ENCODE data around the gene CD300A.
"Not testable (repeated sequence)": the region's sequence is repeated elsewhere in the genome, so short reads cannot be mapped to it uniquely, and the experiment has no call there.

CD300A gene

GRCh38 chr17:74472890-74473289, 6.5 kb downstream of the CD300A start:
- Mint-ChIP-seq H3K9me3 (peaks cover 21% of the 10 kb centered on the region), H3K36me3 (ENCODE audit: low read depth) (peaks cover 70% of the 10 kb centered on the region), H3K27ac (no peak overlapping the region), H3K4me3 (no peak overlapping the region), H3K4me1 (ENCODE audit: low read depth) (peaks cover 42% of the 10 kb centered on the region), H3K27me3 (ENCODE audit: low read depth) (no peaks in the 10 kb centered on the region)
- DNase-seq (ENCODE audit: low spot score): no peak

DNA sequence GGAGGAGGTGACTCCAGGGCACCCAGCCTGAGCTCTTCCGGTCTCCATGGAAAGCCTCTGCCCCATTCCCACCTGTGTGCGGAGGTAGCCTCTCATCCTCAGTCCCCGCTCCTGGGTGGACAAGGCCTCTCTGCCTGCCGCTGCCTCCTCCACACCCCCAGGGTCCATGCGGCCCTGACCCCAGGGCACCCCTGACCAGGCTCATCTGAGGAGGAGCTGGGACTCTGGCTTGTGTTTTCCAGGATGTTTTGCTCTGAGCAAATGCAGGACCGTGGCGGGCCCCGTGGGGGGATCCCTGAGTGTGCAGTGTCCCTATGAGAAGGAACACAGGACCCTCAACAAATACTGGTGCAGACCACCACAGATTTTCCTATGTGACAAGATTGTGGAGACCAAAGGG, 6.9 kb downstream of the CD300A start:
- H3K9me3 Mint-ChIP-seq: peaks cover 21% of the 10 kb centered on the region
- no peak for DNase-seq (ENCODE audit: low spot score)
- no peak overlapping the region for H3K4me3 Mint-ChIP-seq
- no peaks in the 10 kb centered on the region for H3K27me3 Mint-ChIP-seq (ENCODE audit: low read depth)
- H3K27ac Mint-ChIP-seq: peak overlapping the region; percentile 76
- peaks cover 74% of the 10 kb centered on the region for H3K36me3 Mint-ChIP-seq (ENCODE audit: low read depth)
- H3K4me1 Mint-ChIP-seq (ENCODE audit: low read depth): peaks cover 46% of the 10 kb centered on the region

GRCh38 chr17:74474043-74474792, 7.8 kb downstream of the CD300A start:
- Mint-ChIP-seq H3K4me3 (peak overlapping the region; percentile 70), H3K4me1 (ENCODE audit: low read depth) (peaks cover 53% of the 10 kb centered on the region), H3K27ac (no peak overlapping the region), H3K36me3 (ENCODE audit: low read depth) (peaks cover 78% of the 10 kb centered on the region), H3K27me3 (ENCODE audit: low read depth) (no peaks in the 10 kb centered on the region), H3K9me3 (peaks cover 21% of the 10 kb centered on the region)
- DNase-seq (ENCODE audit: low spot score): no peak

GRCh38 chr17:74475189-74475588, 8.8 kb downstream of the CD300A start:
- Mint-ChIP-seq H3K4me3 (no peak overlapping the region), H3K4me1 (ENCODE audit: low read depth) (peaks cover 58% of the 10 kb centered on the region), H3K9me3 (peaks cover 21% of the 10 kb centered on the region), H3K27ac (no peak overlapping the region), H3K36me3 (ENCODE audit: low read depth) (peaks cover 82% of the 10 kb centered on the region), H3K27me3 (ENCODE audit: low read depth) (no peaks in the 10 kb centered on the region)
- no peak for DNase-seq (ENCODE audit: low spot score)

DNA sequence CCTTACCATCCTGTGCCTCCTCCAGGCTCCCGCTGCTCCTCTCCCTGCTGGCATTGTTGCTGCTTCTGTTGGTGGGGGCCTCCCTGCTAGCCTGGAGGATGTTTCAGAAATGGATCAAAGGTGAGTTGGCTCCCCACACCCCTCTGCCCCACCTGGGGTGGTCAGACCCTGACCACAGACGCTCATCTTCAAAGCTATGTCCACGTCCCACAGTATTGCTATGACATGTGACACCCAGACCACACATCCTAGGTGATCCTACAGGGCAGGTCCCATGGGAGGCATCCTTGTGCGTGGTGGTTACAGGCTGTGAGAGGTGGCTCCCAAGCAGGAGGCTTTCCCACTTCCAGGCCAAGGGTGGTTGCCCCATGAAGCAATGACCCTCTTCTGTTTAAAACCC, 11.0 kb downstream of the CD300A start:
- H3K9me3 Mint-ChIP-seq: peaks cover 21% of the 10 kb centered on the region
- no peak for DNase-seq (ENCODE audit: low spot score)
- peaks cover 48% of the 10 kb centered on the region for H3K4me1 Mint-ChIP-seq (ENCODE audit: low read depth)
- H3K36me3 Mint-ChIP-seq (ENCODE audit: low read depth): peaks cover 79% of the 10 kb centered on the region
- H3K27me3 Mint-ChIP-seq (ENCODE audit: low read depth): no peaks in the 10 kb centered on the region
- no peak overlapping the region for H3K27ac Mint-ChIP-seq
- no peak overlapping the region for H3K4me3 Mint-ChIP-seq

- peak; percentile 72 for DNase-seq (ENCODE audit: low spot score)
- Mint-ChIP-seq H3K27ac (peak overlapping the region; percentile 83), H3K9me3 (peaks cover 21% of the 10 kb centered on the region), H3K27me3 (ENCODE audit: low read depth) (no peaks in the 10 kb centered on the region), H3K36me3 (ENCODE audit: low read depth) (peaks cover 75% of the 10 kb centered on the region), H3K4me1 (ENCODE audit: low read depth) (peaks cover 44% of the 10 kb centered on the region), H3K4me3 (peak overlapping the region; percentile 53)
These were observed 12.1 kb downstream of the CD300A start for GRCh38 chr17:74478420-74479100.

DNA sequence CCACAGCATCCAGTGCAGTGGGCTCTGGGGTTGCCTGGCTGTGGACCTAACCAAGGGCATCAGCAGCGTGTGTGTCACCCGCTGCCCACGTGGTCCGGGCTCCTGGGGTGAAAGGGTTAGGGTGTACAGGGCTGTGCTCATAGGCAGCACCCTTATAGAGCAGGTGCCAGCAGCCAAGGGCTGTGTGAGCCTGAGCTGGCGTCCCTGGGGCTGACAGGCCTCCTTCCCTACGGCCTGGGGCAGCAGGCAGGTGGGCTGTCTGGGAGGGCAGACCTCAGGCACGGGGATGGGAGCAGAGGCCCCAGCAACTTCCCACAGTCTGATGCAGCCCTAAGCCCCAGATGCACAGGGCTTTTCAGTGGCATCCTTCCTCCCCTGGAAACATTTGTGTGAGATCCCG, 13.9 kb downstream of the CD300A start:
- no peak for DNase-seq (ENCODE audit: low spot score)
- Mint-ChIP-seq H3K9me3 (peaks cover 14% of the 10 kb centered on the region), H3K27me3 (ENCODE audit: low read depth) (no peaks in the 10 kb centered on the region), H3K4me1 (ENCODE audit: low read depth) (peaks cover 32% of the 10 kb centered on the region), H3K27ac (no peak overlapping the region), H3K4me3 (peak overlapping the region; percentile 49), H3K36me3 (ENCODE audit: low read depth) (peaks cover 71% of the 10 kb centered on the region)

DNA sequence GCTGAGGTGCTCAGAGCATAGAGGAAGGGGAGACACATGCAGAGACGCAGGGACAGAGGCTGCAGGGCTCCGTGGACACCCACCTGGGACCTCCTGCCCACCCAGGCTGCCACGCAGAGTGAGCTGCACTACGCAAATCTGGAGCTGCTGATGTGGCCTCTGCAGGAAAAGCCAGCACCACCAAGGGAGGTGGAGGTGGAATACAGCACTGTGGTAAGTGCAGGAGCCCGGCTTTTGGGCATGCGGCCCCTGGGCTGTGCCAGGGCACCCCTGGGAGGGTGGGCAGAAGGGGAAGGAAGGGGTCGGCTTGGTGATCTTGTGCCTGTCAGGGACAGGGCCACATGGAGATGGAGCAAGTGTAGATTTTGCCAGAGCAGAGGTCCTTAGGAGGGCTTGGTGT, 15.2 kb downstream of the CD300A start:
- H3K36me3 Mint-ChIP-seq (ENCODE audit: low read depth): peaks cover 63% of the 10 kb centered on the region
- no peak overlapping the region for H3K4me3 Mint-ChIP-seq
- H3K27me3 Mint-ChIP-seq (ENCODE audit: low read depth): no peaks in the 10 kb centered on the region
- DNase-seq (ENCODE audit: low spot score): no peak
- peaks cover 32% of the 10 kb centered on the region for H3K4me1 Mint-ChIP-seq (ENCODE audit: low read depth)
- no peak overlapping the region for H3K27ac Mint-ChIP-seq
- peaks cover 2% of the 10 kb centered on the region for H3K9me3 Mint-ChIP-seq

DNA sequence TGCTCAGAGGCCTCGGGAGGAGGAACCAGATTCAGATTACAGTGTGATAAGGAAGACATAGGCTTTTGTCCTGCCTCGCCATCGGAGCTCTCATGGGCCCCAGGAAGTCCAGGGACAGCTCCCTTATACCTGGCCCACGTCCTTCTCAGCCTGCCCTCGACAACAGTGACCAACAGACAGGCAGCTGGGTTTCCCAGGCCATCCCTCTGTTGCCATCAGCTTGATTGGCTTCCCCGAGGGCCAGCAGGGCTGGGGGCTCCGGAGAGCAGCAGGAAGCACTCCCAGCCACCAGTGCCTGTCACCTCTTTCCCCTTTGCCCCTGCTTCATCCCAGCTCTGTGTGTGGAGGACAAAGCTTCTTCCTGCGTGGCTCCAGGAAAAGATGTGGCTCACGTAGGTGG, 17.6 kb downstream of the CD300A start:
- Mint-ChIP-seq H3K4me1 (ENCODE audit: low read depth) (peaks cover 18% of the 10 kb centered on the region), H3K4me3 (no peak overlapping the region), H3K9me3 (peaks cover 3% of the 10 kb centered on the region), H3K27ac (no peak overlapping the region), H3K27me3 (ENCODE audit: low read depth) (no peaks in the 10 kb centered on the region), H3K36me3 (ENCODE audit: low read depth) (peaks cover 54% of the 10 kb centered on the region)
- DNase-seq (ENCODE audit: low spot score): no peak

GRCh38 chr17:74485022-74485743, 18.7 kb downstream of the CD300A start:
- H3K9me3 Mint-ChIP-seq: peaks cover 3% of the 10 kb centered on the region
- no peak overlapping the region for H3K27ac Mint-ChIP-seq
- H3K4me3 Mint-ChIP-seq: no peak overlapping the region
- DNase-seq (ENCODE audit: low spot score): no peak
- peaks cover 3% of the 10 kb centered on the region for H3K27me3 Mint-ChIP-seq (ENCODE audit: low read depth)
- peaks cover 50% of the 10 kb centered on the region for H3K36me3 Mint-ChIP-seq (ENCODE audit: low read depth)
- peaks cover 12% of the 10 kb centered on the region for H3K4me1 Mint-ChIP-seq (ENCODE audit: low read depth)

- peaks cover 10% of the 10 kb centered on the region for H3K4me1 Mint-ChIP-seq (ENCODE audit: low read depth)
- H3K27me3 Mint-ChIP-seq (ENCODE audit: low read depth): peaks cover 3% of the 10 kb centered on the region
- peaks cover 46% of the 10 kb centered on the region for H3K36me3 Mint-ChIP-seq (ENCODE audit: low read depth)
- H3K27ac Mint-ChIP-seq: no peak overlapping the region
- H3K4me3 Mint-ChIP-seq: no peak overlapping the region
- H3K9me3 Mint-ChIP-seq: peaks cover 3% of the 10 kb centered on the region
- no peak for DNase-seq (ENCODE audit: low spot score)
These were observed 19.4 kb downstream of the CD300A start for GRCh38 chr17:74485841-74486240.

- H3K27ac Mint-ChIP-seq; DNase-seq (ENCODE audit: low spot score); H3K9me3 Mint-ChIP-seq; H3K4me3 Mint-ChIP-seq; H3K27me3 Mint-ChIP-seq (ENCODE audit: low read depth): not testable (repeated sequence)
- peaks cover 14% of the 10 kb centered on the region for H3K4me1 Mint-ChIP-seq (ENCODE audit: low read depth)
- H3K36me3 Mint-ChIP-seq (ENCODE audit: low read depth): peaks cover 33% of the 10 kb centered on the region
These were observed 21.8 kb downstream of the CD300A start for GRCh38 chr17:74488276-74488675.

DNA sequence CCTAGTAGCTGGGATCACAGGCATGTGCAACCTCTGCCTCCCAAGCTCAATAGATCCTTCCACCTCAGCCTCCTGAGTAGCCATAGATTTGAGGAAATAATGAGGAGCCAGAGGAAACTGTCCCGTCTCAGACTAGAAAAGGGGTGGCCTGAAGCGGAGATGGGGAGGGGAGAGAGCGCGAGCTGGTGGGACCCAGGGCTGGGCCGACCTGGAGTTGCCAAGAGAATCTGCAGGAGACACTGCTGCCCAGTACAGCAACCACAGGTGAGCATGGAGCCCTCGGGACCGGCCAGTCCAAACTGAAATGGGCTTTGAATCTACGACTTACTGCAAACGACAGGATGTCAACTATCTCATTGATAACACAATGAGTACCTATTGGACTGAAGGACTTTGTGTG, 24.3 kb downstream of the CD300A start:
- Mint-ChIP-seq H3K9me3 (peaks cover 3% of the 10 kb centered on the region), H3K27ac (no peak overlapping the region), H3K4me1 (ENCODE audit: low read depth) (peaks cover 14% of the 10 kb centered on the region), H3K4me3 (no peak overlapping the region), H3K27me3 (ENCODE audit: low read depth) (peaks cover 5% of the 10 kb centered on the region), H3K36me3 (ENCODE audit: low read depth) (peaks cover 20% of the 10 kb centered on the region)
- no peak for DNase-seq (ENCODE audit: low spot score)

DNA sequence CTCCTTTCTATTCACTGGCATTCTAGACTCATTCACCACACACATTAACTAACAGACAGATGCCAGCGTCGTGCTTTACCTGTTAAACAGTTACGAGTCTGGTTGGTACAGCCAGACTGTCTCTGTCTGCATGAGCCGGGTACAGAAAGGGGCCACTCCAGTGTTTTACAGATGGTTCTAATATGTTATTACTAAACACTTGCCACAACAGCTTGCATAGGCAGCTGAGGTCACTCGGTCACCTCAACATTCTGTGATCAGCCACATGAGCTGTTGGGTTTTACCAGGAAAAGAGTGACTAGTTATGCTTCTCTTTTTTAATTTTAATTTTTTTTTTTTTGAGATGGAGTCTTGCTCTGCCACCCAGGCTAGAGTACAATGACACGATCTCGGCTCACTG, 25.2 kb downstream of the CD300A start:
- H3K4me3 Mint-ChIP-seq: no peak overlapping the region
- H3K27ac Mint-ChIP-seq: no peak overlapping the region
- H3K4me1 Mint-ChIP-seq (ENCODE audit: low read depth): peaks cover 14% of the 10 kb centered on the region

More for the DNA sequence above, 25.2 kb downstream of the CD300A start:
- H3K36me3 Mint-ChIP-seq (ENCODE audit: low read depth): peaks cover 16% of the 10 kb centered on the region
- DNase-seq (ENCODE audit: low spot score): no peak
- H3K9me3 Mint-ChIP-seq: peaks cover 3% of the 10 kb centered on the region
- peaks cover 5% of the 10 kb centered on the region for H3K27me3 Mint-ChIP-seq (ENCODE audit: low read depth)
